Large intestine (tissue), 12 donors: ENCODE results near the gene ENAM. TPM values are rescaled to one million over a fixed set of nuclear protein-coding genes. Genes with fewer than 3 reads are reported as not detected.
A peak's percentile ranks its signal among the peaks of the same experiment; 100 is the strongest.

ENCODE experiments used
- DNase-seq, 2 donors: peaks; one replicate each; pipeline versions ENCODE4 v3.0.0 to v3.0.0-alpha.2; 2013
- H3K27ac ChIP-seq: one replicate; pipeline ENCODE4 v1.5.1; 2013; ENCODE audit warnings: low read length
- H3K27me3 ChIP-seq: 2 replicates; pipeline ENCODE4 v1.6.1; 2013; ENCODE audit warnings: low read length; ENCODE audit not compliant: control insufficient read depth, insufficient read depth
- H3K36me3 ChIP-seq: 2 replicates; pipeline ENCODE4 v1.6.1; 2013; ENCODE audit warnings: low read length; ENCODE audit not compliant: control insufficient read depth, insufficient read depth
- H3K4me1 ChIP-seq: one replicate; pipeline ENCODE4 v1.6.1; 2013; ENCODE audit warnings: low read length; ENCODE audit not compliant: control insufficient read depth, insufficient read depth
- H3K4me3 ChIP-seq: one replicate; pipeline ENCODE4 v1.5.1; 2013; ENCODE audit warnings: low read length
- H3K9me3 ChIP-seq: one replicate; pipeline ENCODE4 v1.6.1; 2013; ENCODE audit warnings: mild to moderate bottlenecking, low read depth, low read length, moderate library complexity; ENCODE audit not compliant: control insufficient read depth
- WGBS: methylation state at CpG from one replicate; pipeline ENCODE4 v1.1.5; 2013; ENCODE audit warnings: low lambda C conversion rate; ENCODE audit not compliant: insufficient coverage; 5-methylcytosine and 5-hydroxymethylcytosine counted together
- long read RNA-seq, 11 donors: transcript quantifications; one replicate each; lab custom pipeline, GENCODE V29; 2026
- polyA plus RNA-seq: library from polyadenylated mRNA; unstranded; fragments of 120-200 nt; gene quantifications from one replicate; pipeline ENCODE4 v1.2.1, GENCODE V29; 2013

ENAM gene
- 1.4 TPM for polyA plus RNA-seq
- long read RNA-seq, donor 1, partial matches to known transcripts, result 0 of 1 reads
- long read RNA-seq, donor 1, other reads (novel, unspliced or antisense), result 0 of 1 reads
- long read RNA-seq, donor 2, result 0 reads
- long read RNA-seq, donor 3, partial matches to known transcripts, result 0 of 1 reads
- long read RNA-seq, donor 3, other reads (novel, unspliced or antisense), result 0 of 1 reads
- long read RNA-seq, donor 4, result 0 reads
- long read RNA-seq, donor 5, result 0 reads
- long read RNA-seq, donor 6, result 0 reads
- long read RNA-seq, donor 7, result 0 reads
- long read RNA-seq, donor 8, partial matches to known transcripts, result 0 of 1 reads
- long read RNA-seq, donor 8, other reads (novel, unspliced or antisense), result 0 of 1 reads
- long read RNA-seq, donor 9, result 0 reads
- long read RNA-seq, donor 10, partial matches to known transcripts, result 0 of 1 reads
- long read RNA-seq, donor 10, other reads (novel, unspliced or antisense), result 0 of 1 reads
- long read RNA-seq, donor 11, result 0 reads

- no peaks in the 10 kb centered on the region for H3K9me3 ChIP-seq
- H3K4me3 ChIP-seq, result no peak within 1 kb of the TSS
- no peak within 1 kb of the TSS for H3K27ac ChIP-seq
- no peaks in the 10 kb centered on the region for H3K36me3 ChIP-seq
- WGBS, result 94% methylated on average over 2 of the region's 2 CpGs
- DNase-seq, result no peak
- no peaks in the 10 kb centered on the region for H3K4me1 ChIP-seq
- H3K27me3 ChIP-seq, result no peaks in the 10 kb centered on the region
Observed at GRCh38 chr4:70628444-70628843, at the start of gene ENAM. TSS of gene ENAM (plus strand) at chr4:70628744. CDS start at chr4:70629501, 757 bp downstream.

- no peak for DNase-seq
- H3K4me3 ChIP-seq, result no peak overlapping the region
- 100% methylated on average over 2 of the region's 2 CpGs for WGBS
- H3K9me3 ChIP-seq, result no peaks in the 10 kb centered on the region
- H3K27me3 ChIP-seq, result no peaks in the 10 kb centered on the region
- no peaks in the 10 kb centered on the region for H3K36me3 ChIP-seq
- no peak overlapping the region for H3K27ac ChIP-seq
- no peaks in the 10 kb centered on the region for H3K4me1 ChIP-seq
Observed at GRCh38 chr4:70581980-70582379, 46.6 kb upstream of the ENAM start.

GRCh38 chr4:70583952-70584834 is 44.4 kb upstream of the ENAM start:
- Histone ChIP-seq H3K27ac (no peak overlapping the region), H3K4me1 (no peaks in the 10 kb centered on the region), H3K27me3 (no peaks in the 10 kb centered on the region), H3K4me3 (no peak overlapping the region), H3K36me3 (no peaks in the 10 kb centered on the region), H3K9me3 (no peaks in the 10 kb centered on the region)
- no CpG with 5 or more reads among the region's 9 CpGs for WGBS
- DNase-seq, result no peak

- H3K4me3 ChIP-seq, result no peak overlapping the region
- no peaks in the 10 kb centered on the region for H3K36me3 ChIP-seq
- H3K9me3 ChIP-seq, result no peaks in the 10 kb centered on the region
- H3K4me1 ChIP-seq, result no peaks in the 10 kb centered on the region
- 86% methylated on average over 1 of the region's 2 CpGs for WGBS
- H3K27ac ChIP-seq, result no peak overlapping the region
- DNase-seq, result no peak
- H3K27me3 ChIP-seq, result no peaks in the 10 kb centered on the region
Observed at GRCh38 chr4:70586841-70587240, 41.7 kb upstream of the ENAM start.

- H3K9me3 ChIP-seq, result no peaks in the 10 kb centered on the region
- H3K27me3 ChIP-seq, result no peaks in the 10 kb centered on the region
- no peaks in the 10 kb centered on the region for H3K4me1 ChIP-seq
- H3K36me3 ChIP-seq, result no peaks in the 10 kb centered on the region
- no peak for DNase-seq
- H3K27ac ChIP-seq, result no peak overlapping the region
- H3K4me3 ChIP-seq, result no peak overlapping the region
Observed at GRCh38 chr4:70589785-70590184, 38.8 kb upstream of the ENAM start.

GRCh38 chr4:70591955-70592582 is 36.5 kb upstream of the ENAM start, which contains the start of gene AMBN:
TSS of gene AMBN (plus strand) at chr4:70592256. CDS start at chr4:70592359, 103 bp downstream.
- no peaks in the 10 kb centered on the region for H3K9me3 ChIP-seq
- WGBS, result no CpG with 5 or more reads among the region's 5 CpGs
- H3K4me1 ChIP-seq, result no peaks in the 10 kb centered on the region
- no peak within 1 kb of the TSS for H3K27ac ChIP-seq
- DNase-seq, result no peak
- H3K4me3 ChIP-seq, result no peak within 1 kb of the TSS
- no peaks in the 10 kb centered on the region for H3K36me3 ChIP-seq
- H3K27me3 ChIP-seq, result no peaks in the 10 kb centered on the region

- Histone ChIP-seq H3K9me3 (no peaks in the 10 kb centered on the region), H3K4me1 (no peaks in the 10 kb centered on the region), H3K27ac (no peak overlapping the region), H3K27me3 (no peaks in the 10 kb centered on the region), H3K4me3 (no peak overlapping the region), H3K36me3 (no peaks in the 10 kb centered on the region)
- DNase-seq, result no peak
Observed at GRCh38 chr4:70594196-70594595, 34.3 kb upstream of the ENAM start.

- no peaks in the 10 kb centered on the region for H3K4me1 ChIP-seq
- no peaks in the 10 kb centered on the region for H3K36me3 ChIP-seq
- WGBS, result 50% methylated on average over 1 of the region's 3 CpGs
- no peak overlapping the region for H3K27ac ChIP-seq
- H3K4me3 ChIP-seq, result no peak overlapping the region
- H3K9me3 ChIP-seq, result no peaks in the 10 kb centered on the region
- H3K27me3 ChIP-seq, result no peaks in the 10 kb centered on the region
- DNase-seq, result no peak
Observed at GRCh38 chr4:70600305-70600704, 28.2 kb upstream of the ENAM start.

- Histone ChIP-seq H3K27me3 (no peaks in the 10 kb centered on the region), H3K4me3 (no peak overlapping the region), H3K9me3 (no peaks in the 10 kb centered on the region), H3K27ac (no peak overlapping the region), H3K36me3 (no peaks in the 10 kb centered on the region), H3K4me1 (no peaks in the 10 kb centered on the region)
- WGBS, result 50% methylated on average over 2 of the region's 5 CpGs
- DNase-seq, result no peak
Observed at GRCh38 chr4:70600977-70601376, 27.6 kb upstream of the ENAM start.

- no peaks in the 10 kb centered on the region for H3K27me3 ChIP-seq
- H3K27ac ChIP-seq, result no peak overlapping the region
- peak; percentile 53 to 59 for DNase-seq
- H3K36me3 ChIP-seq, result no peaks in the 10 kb centered on the region
- no peaks in the 10 kb centered on the region for H3K4me1 ChIP-seq
- WGBS, result no CpG with 5 or more reads among the region's 5 CpGs
- no peak overlapping the region for H3K4me3 ChIP-seq
- H3K9me3 ChIP-seq, result no peaks in the 10 kb centered on the region
Observed at GRCh38 chr4:70601422-70602039, 27.0 kb upstream of the ENAM start.
